Measurements from ENCODE around the gene TES. TPM values are rescaled to one million over a fixed set of nuclear protein-coding genes. Genes with fewer than 3 reads are reported as not detected.
A peak's percentile ranks its signal among the peaks of the same experiment; 100 is the strongest.

TES gene
- total RNA-seq, 4 donors from 2014 or later = 77.4 to 119 (median 115) TPM

- H3K27ac ChIP-seq = no peak overlapping the region
- H3K4me3 ChIP-seq = no peak overlapping the region
- H3K36me3 ChIP-seq = peaks cover 0 to 25% (median 0%) of the 10 kb centered on the region in 4 donors
- in situ Hi-C loops (cut with MboI; ENCODE audit: low pct_ligation_motif_present in 1 of 4, low pct_unique_long_range_greater_than_20kb in 1 of 4, low sequenced_read_pairs in 3 of 4) (no loop called here), intact Hi-C loops (cut with DNase I; ENCODE audit: low total_unique reads) (no loop called here)
- peaks cover 0 to 14% (median 2%) of the 10 kb centered on the region in 4 donors for H3K4me1 ChIP-seq
- no peak for DNase-seq
- WGBS, 2 donors (ENCODE audit: low coverage in 1 of 2) = 96 to 100% methylated on average over 1 of the region's 1 CpG
- no peak for TF ChIP-seq EP300 (IDR thresholded peaks at IDR 0.05; ENCODE audit: low read depth)
- no peak for TF ChIP-seq POLR2AphosphoS5 (IDR thresholded peaks at IDR 0.05)
- TF ChIP-seq POLR2A (IDR thresholded peaks at IDR 0.05) = no peak
- TF ChIP-seq CTCF (IDR thresholded peaks at IDR 0.05) = no peak
- H3K9me3 ChIP-seq = peaks cover 0 to 4% of the 10 kb centered on the region in 2 donors
- no peaks in the 10 kb centered on the region for H3K27me3 ChIP-seq
Observed at GRCh38 chr7:116246357-116246756, 36.0 kb downstream of the TES start.

- no peaks in the 10 kb centered on the region for H3K4me1 ChIP-seq
- H3K36me3 ChIP-seq = peaks cover 0 to 36% (median 4%) of the 10 kb centered on the region in 4 donors
Observed at GRCh38 chr7:116249969-116250553, 39.7 kb downstream of the TES start.

GRCh38 chr7:116251675-116252074 is 41.3 kb downstream of the TES start:
- WGBS, 2 donors (ENCODE audit: low coverage in 1 of 2) = 95 to 98% methylated on average over 4 to 5 of the region's 5 CpGs
- Histone ChIP-seq H3K27ac (no peak overlapping the region), H3K36me3 (peaks cover 0 to 36% (median 4%) of the 10 kb centered on the region in 4 donors), H3K27me3 (no peaks in the 10 kb centered on the region), H3K4me1 (no peaks in the 10 kb centered on the region), H3K4me3 (no peak overlapping the region), H3K9me3 (no peaks in the 10 kb centered on the region)
- TF ChIP-seq CTCF (IDR thresholded peaks at IDR 0.05) (no peak), POLR2AphosphoS5 (IDR thresholded peaks at IDR 0.05) (no peak), EP300 (IDR thresholded peaks at IDR 0.05; ENCODE audit: low read depth) (no peak), POLR2A (IDR thresholded peaks at IDR 0.05) (no peak)
- DNase-seq = no peak
- intact Hi-C loops (cut with DNase I; ENCODE audit: low total_unique reads) = no loop called here
- in situ Hi-C loops (cut with MboI; ENCODE audit: low pct_ligation_motif_present in 1 of 4, low pct_unique_long_range_greater_than_20kb in 1 of 4, low sequenced_read_pairs in 3 of 4) = loop anchor here in 2 of 4 donors (10.0 to 25.0 kb wide), 3 partner anchors 336 to 561 kb away; no protein-coding TSS in a partner anchor

More at GRCh38 chr7:116249969-116250553, 39.7 kb downstream of the TES start:
- no peak for DNase-seq
- Histone ChIP-seq H3K9me3 (no peaks in the 10 kb centered on the region), H3K27me3 (no peaks in the 10 kb centered on the region), H3K4me3 (no peak overlapping the region), H3K27ac (peak overlapping the region in 2 of 4 donors; percentile 3 to 23)
- WGBS, 2 donors (ENCODE audit: low coverage in 1 of 2) = 80 to 88% methylated on average over 1 to 3 of the region's 3 CpGs
- peak; percentile 29 to 46 (median 41) for TF ChIP-seq CTCF (IDR thresholded peaks at IDR 0.05)
- TF ChIP-seq POLR2A (IDR thresholded peaks at IDR 0.05) = no peak
- TF ChIP-seq EP300 (IDR thresholded peaks at IDR 0.05; ENCODE audit: low read depth) = no peak
- TF ChIP-seq POLR2AphosphoS5 (IDR thresholded peaks at IDR 0.05) = peak in 1 of 3 donors; percentile 24
- in situ Hi-C loops (cut with MboI; ENCODE audit: low pct_ligation_motif_present in 1 of 4, low pct_unique_long_range_greater_than_20kb in 1 of 4, low sequenced_read_pairs in 3 of 4) (loop anchor here in 2 of 4 donors (10.0 to 25.0 kb wide), 3 partner anchors 337 to 562 kb away; no protein-coding TSS in a partner anchor), intact Hi-C loops (cut with DNase I; ENCODE audit: low total_unique reads) (no loop called here)

GRCh38 chr7:116252249-116252648 is 41.9 kb downstream of the TES start:
- Histone ChIP-seq H3K9me3 (no peaks in the 10 kb centered on the region), H3K27me3 (no peaks in the 10 kb centered on the region), H3K4me1 (no peaks in the 10 kb centered on the region), H3K36me3 (peaks cover 0 to 36% (median 4%) of the 10 kb centered on the region in 4 donors), H3K4me3 (no peak overlapping the region), H3K27ac (no peak overlapping the region)
- no peak for DNase-seq
- intact Hi-C loops (cut with DNase I; ENCODE audit: low total_unique reads) (no loop called here), in situ Hi-C loops (cut with MboI; ENCODE audit: low pct_ligation_motif_present in 1 of 4, low pct_unique_long_range_greater_than_20kb in 1 of 4, low sequenced_read_pairs in 3 of 4) (loop anchor here in 2 of 4 donors (10.0 to 25.0 kb wide), 3 partner anchors 335 to 560 kb away; no protein-coding TSS in a partner anchor)
- TF ChIP-seq POLR2AphosphoS5 (IDR thresholded peaks at IDR 0.05) (no peak), POLR2A (IDR thresholded peaks at IDR 0.05) (no peak), EP300 (IDR thresholded peaks at IDR 0.05; ENCODE audit: low read depth) (no peak), CTCF (IDR thresholded peaks at IDR 0.05) (no peak)
- WGBS, 2 donors (ENCODE audit: low coverage in 1 of 2) = 83 to 87% methylated on average over 2 to 3 of the region's 3 CpGs

All from transverse colon (tissue), 4 donors.